ENCODE results near the gene PCCA.
"Not testable (repeated sequence)": the region's sequence is repeated elsewhere in the genome, so short reads cannot be mapped to it uniquely, and the experiment has no call there.

The PCCA gene

GRCh38 chr13:100098445-100099116 lies 9.7 kb downstream of the PCCA start:
- DNase-seq, result no peak

GRCh38 chr13:100099117-100099445 lies 10.2 kb downstream of the PCCA start:
- DNase-seq, result not testable (repeated sequence)

- no peak for DNase-seq
Measured at GRCh38 chr13:100100115-100100879, 11.4 kb downstream of the PCCA start.

GRCh38 chr13:100102042-100102441 lies 13.1 kb downstream of the PCCA start:
- DNase-seq, result no peak

GRCh38 chr13:100106005-100106404 lies 17.1 kb downstream of the PCCA start:
- no peak for DNase-seq

GRCh38 chr13:100106705-100107104 lies 17.8 kb downstream of the PCCA start:
- DNase-seq, result no peak

GRCh38 chr13:100108913-100109507 lies 20.1 kb downstream of the PCCA start:
- DNase-seq, result no peak

GRCh38 chr13:100110269-100110668 lies 21.4 kb downstream of the PCCA start:
- DNase-seq, result no peak

- DNase-seq, result no peak
Measured at GRCh38 chr13:100112186-100112838, 23.4 kb downstream of the PCCA start.

- no peak for DNase-seq
Measured at GRCh38 chr13:100115693-100116254, 26.9 kb downstream of the PCCA start.

- DNase-seq, result no peak
Measured at GRCh38 chr13:100124265-100124664, 35.4 kb downstream of the PCCA start.

- DNase-seq, result no peak
Measured at GRCh38 chr13:100125946-100126345, 37.1 kb downstream of the PCCA start.

- no peak for DNase-seq
Measured at GRCh38 chr13:100128373-100128772, 39.5 kb downstream of the PCCA start.

GRCh38 chr13:100128838-100129237 lies 39.9 kb downstream of the PCCA start:
- DNase-seq, result no peak

GRCh38 chr13:100129605-100130004 lies 40.7 kb downstream of the PCCA start:
- DNase-seq, result no peak

- DNase-seq, result no peak
Measured at GRCh38 chr13:100130092-100130491, 41.2 kb downstream of the PCCA start.

GRCh38 chr13:100130930-100131511 lies 42.1 kb downstream of the PCCA start:
- no peak for DNase-seq

GRCh38 chr13:100131863-100132574 lies 43.1 kb downstream of the PCCA start:
- no peak for DNase-seq

GRCh38 chr13:100138859-100139491 lies 50.1 kb downstream of the PCCA start:
- DNase-seq, result no peak

GRCh38 chr13:100139817-100140216 lies 50.9 kb downstream of the PCCA start:
- no peak for DNase-seq

- no peak for DNase-seq
Measured at GRCh38 chr13:100140441-100140840, 51.5 kb downstream of the PCCA start.

- not testable (repeated sequence) for DNase-seq
Measured at GRCh38 chr13:100141461-100141961, 52.6 kb downstream of the PCCA start.
